Embryonic facial prominence (tissue), 1 donor: ENCODE results near the gene RAP1A.

Experiments used
- DNase-seq: peaks from one replicate; pipeline ENCODE4 v3.0.0-alpha.2; 2016; ENCODE audit errors: extremely low spot score

The RAP1A gene

GRCh38 chr1:111719674-111720132 lies 100.1 kb downstream of the RAP1A start:
- no peak for DNase-seq

GRCh38 chr1:111720274-111720976 lies 100.8 kb downstream of the RAP1A start:
- no peak for DNase-seq

- no peak for DNase-seq
These were observed 101.6 kb downstream of the RAP1A start for GRCh38 chr1:111720977-111721786.

- no peak for DNase-seq
These were observed 103.7 kb downstream of the RAP1A start for GRCh38 chr1:111723091-111723806.

- no peak for DNase-seq
These were observed 104.3 kb downstream of the RAP1A start for GRCh38 chr1:111723871-111724270.

GRCh38 chr1:111725192-111725591 lies 105.6 kb downstream of the RAP1A start:
- DNase-seq, result no peak

GRCh38 chr1:111727056-111727455 lies 107.5 kb downstream of the RAP1A start:
- DNase-seq, result no peak

GRCh38 chr1:111729271-111729921 lies 109.8 kb downstream of the RAP1A start:
- DNase-seq, result no peak

GRCh38 chr1:111729946-111730681 lies 110.5 kb downstream of the RAP1A start:
- no peak for DNase-seq

GRCh38 chr1:111730706-111731105 lies 111.1 kb downstream of the RAP1A start:
- no peak for DNase-seq

- no peak for DNase-seq
These were observed 112.4 kb downstream of the RAP1A start for GRCh38 chr1:111731956-111732355.

GRCh38 chr1:111732718-111733117 lies 113.1 kb downstream of the RAP1A start:
- no peak for DNase-seq

GRCh38 chr1:111733183-111733991 lies 113.8 kb downstream of the RAP1A start:
- DNase-seq, result no peak

GRCh38 chr1:111733992-111734341 lies 114.4 kb downstream of the RAP1A start:
- no peak for DNase-seq

GRCh38 chr1:111734426-111734825 lies 114.8 kb downstream of the RAP1A start:
- DNase-seq, result no peak

GRCh38 chr1:111734856-111735255 lies 115.3 kb downstream of the RAP1A start:
- DNase-seq, result no peak

- DNase-seq, result no peak
These were observed 115.7 kb downstream of the RAP1A start for GRCh38 chr1:111735321-111735720.

- DNase-seq, result no peak
These were observed 116.4 kb downstream of the RAP1A start for GRCh38 chr1:111735858-111736544.

GRCh38 chr1:111736548-111737215 lies 117.1 kb downstream of the RAP1A start:
- DNase-seq, result no peak
